OCI-LY1 (cell line): ENCODE results near the gene CBLIF.

ENCODE experiments used
- CTCF ChIP-seq: fragments of 200-600 bp; sonication (generic), shearing (Covaris generic); IDR thresholded peaks from 2 replicates; pipeline ENCODE4 v1.5.1; 2017; ENCODE audit warnings: mild to moderate bottlenecking, antibody characterized with exemption, low read length, moderate library complexity, mixed read lengths
- EZH2 ChIP-seq: fragments of 200-600 bp; sonication (generic), shearing (Covaris generic); IDR thresholded peaks from 2 replicates; pipeline ENCODE4 v1.8.0; 2017; ENCODE audit warnings: borderline replicate concordance, mixed run types, mild to moderate bottlenecking, antibody characterized with exemption, low read length, moderate library complexity, mixed read lengths

GRCh38 chr11:59814021-59814420 lies 31.3 kb downstream of the CBLIF start:
- TF ChIP-seq CTCF, result no peak
- TF ChIP-seq EZH2, result no peak
